H1 (cell line): ENCODE results near the gene UCKL1. TPM values are rescaled to one million over a fixed set of nuclear protein-coding genes. Genes with fewer than 3 reads are reported as not detected.
A peak's percentile ranks its signal among the peaks of the same experiment; 100 is the strongest.

Experiments used
- CTCF ChIA-PET: fragments of 300-600 bp; sonication (Branson Sonifier 250); formaldehyde crosslinking; loops from one replicate; lab custom pipeline; 2021; ENCODE audit not compliant: partially characterized antibody; lab: Charles Lee
- POLR2A ChIA-PET: fragments of 300-600 bp; sonication (Branson Sonifier 250); formaldehyde crosslinking; loops from one replicate; lab custom pipeline; 2021; ENCODE audit warnings: inconsistent platforms; ENCODE audit not compliant: partially characterized antibody; lab: Charles Lee
- DNase-seq, 2 experiments: peaks; one replicate each; pipeline versions ENCODE4 v3.0.0 to v3.0.0-alpha.2; 2010 to 2022; ENCODE audit warnings: low spot score in 2 of 2, low read depth in 1 of 2, mixed read lengths in 1 of 2
- FAIRE-seq: peaks from 2 replicates; lab custom pipeline; 2011; peaks lifted over from hg19 to GRCh38; lab: Jason Lieb, UNC
- H2AFZ ChIP-seq: 2 replicates; pipeline ENCODE4 v1.8.1; 2012; ENCODE audit warnings: low read length, inconsistent platforms
- H2AK5ac ChIP-seq: 2 replicates; pipeline ENCODE4 v1.6.1; 2013; ENCODE audit warnings: low read depth, low read length
- H2BK120ac ChIP-seq: replicated peaks from 2 replicates; pipeline ENCODE3; 2013; ENCODE audit warnings: low read depth, low read length, inconsistent platforms
- H2BK12ac ChIP-seq: 2 replicates; pipeline ENCODE4 v1.6.1; 2013; ENCODE audit warnings: low read depth, low read length
- H2BK15ac ChIP-seq: 2 replicates; pipeline ENCODE4 v1.6.1; 2013; ENCODE audit warnings: low read length
- H2BK20ac ChIP-seq: 2 replicates; pipeline ENCODE4 v1.6.1; 2013; ENCODE audit warnings: low read length
- H2BK5ac ChIP-seq: 2 replicates; pipeline ENCODE4 v1.6.1; 2013; ENCODE audit warnings: low read depth, low read length
- H3K14ac ChIP-seq: 2 replicates; pipeline ENCODE4 v1.6.1; 2013; ENCODE audit warnings: inconsistent platforms; ENCODE audit not compliant: insufficient read length
- H3K18ac ChIP-seq: 2 replicates; pipeline ENCODE4 v1.6.1; 2013; ENCODE audit warnings: low read length; ENCODE audit errors: extremely low read depth
- H3K23ac ChIP-seq: 2 replicates; pipeline ENCODE4 v1.6.1; 2013; ENCODE audit warnings: inconsistent platforms; ENCODE audit not compliant: insufficient read length
- H3K23me2 ChIP-seq: 2 replicates; pipeline ENCODE4 v1.6.1; 2013; ENCODE audit warnings: low read depth, low read length
- H3K27ac ChIP-seq: 2 replicates; pipeline ENCODE4 v1.6.1; 2011; ENCODE audit warnings: low read depth, low read length, inconsistent platforms
- H3K27me3 ChIP-seq, 4 experiments: replicated peaks in 1 of 4; 1 replicate in 1 of 4; 2 replicates in 3 of 4; pipeline versions ENCODE4 v1.6.1 to v1.8.1; 2011 to 2013; ENCODE audit warnings: low read length in 3 of 4, mild to moderate bottlenecking in 3 of 4, inconsistent platforms in 2 of 4, mixed read lengths in 2 of 4, moderate library complexity in 1 of 4; ENCODE audit not compliant: control insufficient read depth in 3 of 4, insufficient read depth in 3 of 4; ENCODE audit errors: extremely low read depth in 1 of 4
- H3K36me3 ChIP-seq, 4 experiments: 2 replicates each; pipeline versions ENCODE4 v1.6.1 to v1.8.1; 2011 to 2013; ENCODE audit warnings: mild to moderate bottlenecking in 4 of 4, low read length in 3 of 4, moderate library complexity in 2 of 4, control low read depth in 1 of 4, inconsistent platforms in 1 of 4; ENCODE audit not compliant: insufficient read depth in 4 of 4, control insufficient read depth in 2 of 4
- H3K4ac ChIP-seq: replicated peaks from 2 replicates; pipeline ENCODE3; 2013; ENCODE audit warnings: low read length, low read depth, mixed read lengths, inconsistent platforms; ENCODE audit not compliant: insufficient read length
- H3K4me1 ChIP-seq, 4 experiments: replicated peaks in 1 of 4; 1 replicate in 1 of 4; 2 replicates in 3 of 4; pipeline versions ENCODE4 v1.6.1 to v1.8.1; 2011 to 2013; ENCODE audit warnings: low read length in 3 of 4, inconsistent platforms in 2 of 4, mixed read lengths in 1 of 4; ENCODE audit not compliant: insufficient read depth in 4 of 4, control insufficient read depth in 3 of 4
- H3K4me2 ChIP-seq, 2 experiments: 2 replicates each; pipeline versions ENCODE4 v1.6.1 to v1.8.1; 2011 to 2013; ENCODE audit warnings: low read depth in 2 of 2, low read length in 2 of 2, control low read depth in 1 of 2, inconsistent platforms in 1 of 2, mild to moderate bottlenecking in 1 of 2; ENCODE audit not compliant: insufficient read depth in 1 of 2
- H3K4me3 ChIP-seq, 4 experiments: fragments of 200-600, 300-600 bp in 1 of 4; sonication (generic), shearing (Covaris generic), sonication (Bioruptor Twin) in 1 of 4; 2 replicates each; pipeline versions ENCODE4 v1.5.1 to v1.8.1; 2011 to 2016; ENCODE audit warnings: low read length in 4 of 4, low read depth in 3 of 4, control low read depth in 2 of 4, inconsistent platforms in 2 of 4, mild to moderate bottlenecking in 2 of 4, mixed read lengths in 1 of 4, moderate library complexity in 1 of 4; ENCODE audit not compliant: insufficient read depth in 2 of 4; ENCODE audit errors: extremely low read depth in 1 of 4
- H3K56ac ChIP-seq: replicated peaks from 2 replicates; pipeline ENCODE3; 2013; ENCODE audit warnings: low read depth, mild to moderate bottlenecking, mixed read lengths, low read length, inconsistent platforms; ENCODE audit not compliant: insufficient read length
- H3K79me1 ChIP-seq: 2 replicates; pipeline ENCODE4 v1.6.1; 2013; ENCODE audit warnings: low read depth, low read length, control low read depth
- H3K79me2 ChIP-seq, 2 experiments: 2 replicates each; pipeline versions ENCODE4 v1.6.1 to v1.8.1; 2012 to 2013; ENCODE audit warnings: low read length in 2 of 2, mild to moderate bottlenecking in 2 of 2, inconsistent platforms in 1 of 2; ENCODE audit not compliant: insufficient read depth in 2 of 2, control insufficient read depth in 1 of 2
- H3K9ac ChIP-seq, 4 experiments: replicated peaks in 1 of 4; 1 replicate in 1 of 4; 2 replicates in 3 of 4; pipeline versions ENCODE4 v1.6.1 to v1.8.1; 2011 to 2013; ENCODE audit warnings: low read depth in 3 of 4, low read length in 3 of 4, control low read depth in 2 of 4, mild to moderate bottlenecking in 2 of 4, moderate library complexity in 2 of 4, inconsistent platforms in 1 of 4; ENCODE audit errors: extremely low read depth in 1 of 4
- H3K9me3 ChIP-seq, 2 experiments: 2 replicates each; pipeline versions ENCODE4 v1.6.1 to v1.8.1; 2012 to 2013; ENCODE audit warnings: mild to moderate bottlenecking in 2 of 2, moderate library complexity in 2 of 2, control low read depth in 1 of 2, inconsistent platforms in 1 of 2, low read depth in 1 of 2, low read length in 1 of 2, mixed read lengths in 1 of 2; ENCODE audit not compliant: insufficient read depth in 2 of 2
- H4K20me1 ChIP-seq, 2 experiments: replicated peaks in 1 of 2; 2 replicates each; pipeline versions ENCODE3 to v1.8.1; 2011 to 2013; ENCODE audit warnings: inconsistent platforms in 2 of 2, low read length in 2 of 2, mild to moderate bottlenecking in 1 of 2; ENCODE audit not compliant: insufficient read depth in 2 of 2, control insufficient read depth in 1 of 2
- H4K5ac ChIP-seq: 2 replicates; pipeline ENCODE4 v1.6.1; 2013; ENCODE audit warnings: low read length, low read depth, mixed read lengths, inconsistent platforms; ENCODE audit not compliant: insufficient read length
- H4K8ac ChIP-seq: 2 replicates; pipeline ENCODE4 v1.8.0; 2013; ENCODE audit warnings: mild to moderate bottlenecking, moderate library complexity, low read length, inconsistent platforms; ENCODE audit not compliant: insufficient read depth; ENCODE audit errors: extremely low read depth
- H4K91ac ChIP-seq: replicated peaks from 2 replicates; pipeline ENCODE3; 2013; ENCODE audit warnings: low read length, mixed read lengths, inconsistent platforms; ENCODE audit not compliant: insufficient read length
- GTF2F1 ChIP-seq: IDR thresholded peaks from 2 replicates; pipeline ENCODE4 v1.6.1; 2012; ENCODE audit warnings: low read depth, low read length, improper control_type of control experiment, borderline replicate concordance
- MAX ChIP-seq: IDR thresholded peaks from 2 replicates; pipeline ENCODE4 v1.6.1; 2012; ENCODE audit warnings: inconsistent platforms
- POLR2AphosphoS5 ChIP-seq: IDR thresholded peaks from 2 replicates; pipeline ENCODE4 v1.6.1; 2011; ENCODE audit warnings: low read depth, low read length
- USF2 ChIP-seq: IDR thresholded peaks from 2 replicates; pipeline ENCODE4 v1.6.1; 2011; ENCODE audit warnings: low read length, improper control_type of control experiment
- YY1 ChIP-seq: IDR thresholded peaks from 2 replicates; pipeline ENCODE4 v1.6.1; 2011; ENCODE audit warnings: low read depth, mild to moderate bottlenecking, low read length
- WGBS, 2 experiments: shearing (Covaris generic) in 1 of 2; methylation state at CpG; one replicate each; pipeline versions ENCODE4 v1.1.6 to v1.1.7; 2013 to 2015; ENCODE audit warnings: low lambda C conversion rate in 2 of 2, mixed read lengths in 2 of 2, inconsistent platforms in 1 of 2, low coverage in 1 of 2, missing lambda C conversion rate in 1 of 2; ENCODE audit not compliant: insufficient replicate concordance in 2 of 2, insufficient coverage in 1 of 2, insufficient read length in 1 of 2; ENCODE audit errors: extremely low coverage in 1 of 2, missing lambda C conversion rate in 1 of 2; 5-methylcytosine and 5-hydroxymethylcytosine counted together
- polyA plus RNA-seq, 7 experiments: library from polyadenylated mRNA; depleted of rRNA in 3 of 7; stranded (reverse) in 5 of 7; unstranded in 2 of 7; fragments of >200 nt in 5 of 7; fragments of 200-250 nt in 2 of 7; gene quantifications; 1 replicate in 5 of 7; 2 replicates in 1 of 7; 4 replicates in 1 of 7; pipeline versions ENCODE4 v1.2.1 to v1.2.3, GENCODE V29; 2011 to 2013; ENCODE audit warnings: missing spikeins in 2 of 7, mixed read lengths in 2 of 7
- total RNA-seq: library from RNA; stranded (reverse); fragmentation: NEBNext Ultra II Directional; extraction: Animal tissue kit (Norgen Biotek cat#: 25700); gene quantifications from 2 replicates; pipeline ENCODE4 v1.2.1, GENCODE V29; 2021

Gene UCKL1
- total and polyA plus RNA-seq, 2 of the 8 experiments (the other 6 are each of a cell fraction or from before 2014, with no cell fraction given): 36.5 to 91.2 TPM

GRCh38 chr20:63940071-63940471 lies 16.1 kb downstream of the UCKL1 start:
- peak overlapping the region in 2 of 4 experiments; percentile 29 to 41; a peak in 2 of 7 replicates for H3K9ac ChIP-seq
- CTCF ChIA-PET: interaction anchor here (0.6 to 5.4 kb wide), 8 partner anchors 12 to 203 kb away, joined by 3 to 28 read pairs (median 4); partner anchors contain the start of gene LIME1
- peaks cover 0 to under 1% of the 10 kb centered on the region in 2 experiments; a peak in 1 of 4 replicates for H3K79me2 ChIP-seq
- H3K23me2 ChIP-seq: peaks cover 12% of the 10 kb centered on the region
- H3K14ac ChIP-seq: no peak overlapping the region
- no peaks in the 10 kb centered on the region for H3K79me1 ChIP-seq
- no peak overlapping the region for H3K23ac ChIP-seq
- H2AK5ac ChIP-seq: no peak overlapping the region
- TF ChIP-seq GTF2F1 (no peak), USF2 (peak; percentile 21; the same call in 1 of the 2 replicates), YY1 (peak; percentile 89), POLR2AphosphoS5 (peak; percentile 57), MAX (peak; percentile 75)
- TF ChIP-seq, all 59 proteins: peak for 4
- no peak overlapping the region for H2BK15ac ChIP-seq
- no peak overlapping the region for H3K27ac ChIP-seq
- no peak for FAIRE-seq
- no peak overlapping the region for H3K18ac ChIP-seq
- H3K4me3 ChIP-seq: peak overlapping the region; percentile 38 to 55 (median 44); a peak in 6 of 8 replicates
- H2BK120ac ChIP-seq: no peak overlapping the region
- no peaks in the 10 kb centered on the region for H3K9me3 ChIP-seq
- peak overlapping the region; percentile 73 to 98 for H3K4me2 ChIP-seq
- no peak overlapping the region for H4K91ac ChIP-seq
- POLR2A ChIA-PET: interaction anchor here (0.6 to 7.8 kb wide), 12 partner anchors 13 to 389 kb away, joined by 3 to 68 read pairs (median 4); partner anchors contain the start of genes OPRL1, SAMD10 and UCKL1
- H2BK12ac ChIP-seq: no peak overlapping the region; the same call in 1 of the 2 replicates
- peaks cover 0 to 28% (median 13%) of the 10 kb centered on the region in 4 experiments; a peak in 6 of 7 replicates for H3K4me1 ChIP-seq
- H3K27me3 ChIP-seq: no peaks in the 10 kb centered on the region
- H4K8ac ChIP-seq: peak overlapping the region; percentile 11; the same call in 1 of the 2 replicates
- no peak overlapping the region for H3K4ac ChIP-seq
- peaks cover 3 to 21% (median 11%) of the 10 kb centered on the region in 4 experiments; a peak in 5 of 8 replicates for H3K36me3 ChIP-seq
- no peak overlapping the region for H4K5ac ChIP-seq
- H3K56ac ChIP-seq: no peak overlapping the region
- WGBS, 2 experiments: 71% methylated on average over 13 of the region's 23 CpGs; no CpG with 5 or more reads in 1 of the 2 experiments
- peaks cover 4 to 24% of the 10 kb centered on the region in 2 experiments for H4K20me1 ChIP-seq
- no peak for DNase-seq
- no peak overlapping the region for H2BK20ac ChIP-seq
- peak overlapping the region; percentile 84; the same call in 1 of the 2 replicates for H2BK5ac ChIP-seq
- H2AFZ ChIP-seq: no peak overlapping the region
